H1 (cell line): ENCODE data around the gene ADCY9. TPM values are rescaled to one million over a fixed set of nuclear protein-coding genes. Genes with fewer than 3 reads are reported as not detected.

Experiments
- CTCF ChIA-PET: fragments of 300-600 bp; sonication (Branson Sonifier 250); formaldehyde crosslinking; loops from one replicate; lab custom pipeline; 2021; ENCODE audit not compliant: partially characterized antibody; lab: Charles Lee
- POLR2A ChIA-PET: fragments of 300-600 bp; sonication (Branson Sonifier 250); formaldehyde crosslinking; loops from one replicate; lab custom pipeline; 2021; ENCODE audit warnings: inconsistent platforms; ENCODE audit not compliant: partially characterized antibody; lab: Charles Lee
- DNase-seq, 2 experiments: peaks; one replicate each; pipeline versions ENCODE4 v3.0.0 to v3.0.0-alpha.2; 2010 to 2022; ENCODE audit warnings: low spot score in 2 of 2, low read depth in 1 of 2, mixed read lengths in 1 of 2
- FAIRE-seq: peaks from 2 replicates; lab custom pipeline; 2011; peaks lifted over from hg19 to GRCh38; lab: Jason Lieb, UNC
- H2AFZ ChIP-seq: 2 replicates; pipeline ENCODE4 v1.8.1; 2012; ENCODE audit warnings: low read length, inconsistent platforms
- H2AK5ac ChIP-seq: 2 replicates; pipeline ENCODE4 v1.6.1; 2013; ENCODE audit warnings: low read depth, low read length
- H2BK120ac ChIP-seq: replicated peaks from 2 replicates; pipeline ENCODE3; 2013; ENCODE audit warnings: low read depth, low read length, inconsistent platforms
- H2BK12ac ChIP-seq: 2 replicates; pipeline ENCODE4 v1.6.1; 2013; ENCODE audit warnings: low read depth, low read length
- H2BK15ac ChIP-seq: 2 replicates; pipeline ENCODE4 v1.6.1; 2013; ENCODE audit warnings: low read length
- H2BK20ac ChIP-seq: 2 replicates; pipeline ENCODE4 v1.6.1; 2013; ENCODE audit warnings: low read length
- H2BK5ac ChIP-seq: 2 replicates; pipeline ENCODE4 v1.6.1; 2013; ENCODE audit warnings: low read depth, low read length
- H3K14ac ChIP-seq: 2 replicates; pipeline ENCODE4 v1.6.1; 2013; ENCODE audit warnings: inconsistent platforms; ENCODE audit not compliant: insufficient read length
- H3K18ac ChIP-seq: 2 replicates; pipeline ENCODE4 v1.6.1; 2013; ENCODE audit warnings: low read length; ENCODE audit errors: extremely low read depth
- H3K23ac ChIP-seq: 2 replicates; pipeline ENCODE4 v1.6.1; 2013; ENCODE audit warnings: inconsistent platforms; ENCODE audit not compliant: insufficient read length
- H3K23me2 ChIP-seq: 2 replicates; pipeline ENCODE4 v1.6.1; 2013; ENCODE audit warnings: low read depth, low read length
- H3K27ac ChIP-seq: 2 replicates; pipeline ENCODE4 v1.6.1; 2011; ENCODE audit warnings: low read depth, low read length, inconsistent platforms
- H3K27me3 ChIP-seq, 4 experiments: replicated peaks in 1 of 4; 1 replicate in 1 of 4; 2 replicates in 3 of 4; pipeline versions ENCODE4 v1.6.1 to v1.8.1; 2011 to 2013; ENCODE audit warnings: low read length in 3 of 4, mild to moderate bottlenecking in 3 of 4, inconsistent platforms in 2 of 4, mixed read lengths in 2 of 4, moderate library complexity in 1 of 4; ENCODE audit not compliant: control insufficient read depth in 3 of 4, insufficient read depth in 3 of 4; ENCODE audit errors: extremely low read depth in 1 of 4
- H3K36me3 ChIP-seq, 4 experiments: 2 replicates each; pipeline versions ENCODE4 v1.6.1 to v1.8.1; 2011 to 2013; ENCODE audit warnings: mild to moderate bottlenecking in 4 of 4, low read length in 3 of 4, moderate library complexity in 2 of 4, control low read depth in 1 of 4, inconsistent platforms in 1 of 4; ENCODE audit not compliant: insufficient read depth in 4 of 4, control insufficient read depth in 2 of 4
- H3K4ac ChIP-seq: replicated peaks from 2 replicates; pipeline ENCODE3; 2013; ENCODE audit warnings: low read length, low read depth, mixed read lengths, inconsistent platforms; ENCODE audit not compliant: insufficient read length
- H3K4me1 ChIP-seq, 4 experiments: replicated peaks in 1 of 4; 1 replicate in 1 of 4; 2 replicates in 3 of 4; pipeline versions ENCODE4 v1.6.1 to v1.8.1; 2011 to 2013; ENCODE audit warnings: low read length in 3 of 4, inconsistent platforms in 2 of 4, mixed read lengths in 1 of 4; ENCODE audit not compliant: insufficient read depth in 4 of 4, control insufficient read depth in 3 of 4
- H3K4me2 ChIP-seq, 2 experiments: 2 replicates each; pipeline versions ENCODE4 v1.6.1 to v1.8.1; 2011 to 2013; ENCODE audit warnings: low read depth in 2 of 2, low read length in 2 of 2, control low read depth in 1 of 2, inconsistent platforms in 1 of 2, mild to moderate bottlenecking in 1 of 2; ENCODE audit not compliant: insufficient read depth in 1 of 2
- H3K4me3 ChIP-seq, 4 experiments: fragments of 200-600, 300-600 bp in 1 of 4; sonication (generic), shearing (Covaris generic), sonication (Bioruptor Twin) in 1 of 4; 2 replicates each; pipeline versions ENCODE4 v1.5.1 to v1.8.1; 2011 to 2016; ENCODE audit warnings: low read length in 4 of 4, low read depth in 3 of 4, control low read depth in 2 of 4, inconsistent platforms in 2 of 4, mild to moderate bottlenecking in 2 of 4, mixed read lengths in 1 of 4, moderate library complexity in 1 of 4; ENCODE audit not compliant: insufficient read depth in 2 of 4; ENCODE audit errors: extremely low read depth in 1 of 4
- H3K56ac ChIP-seq: replicated peaks from 2 replicates; pipeline ENCODE3; 2013; ENCODE audit warnings: low read depth, mild to moderate bottlenecking, mixed read lengths, low read length, inconsistent platforms; ENCODE audit not compliant: insufficient read length
- H3K79me1 ChIP-seq: 2 replicates; pipeline ENCODE4 v1.6.1; 2013; ENCODE audit warnings: low read depth, low read length, control low read depth
- H3K79me2 ChIP-seq, 2 experiments: 2 replicates each; pipeline versions ENCODE4 v1.6.1 to v1.8.1; 2012 to 2013; ENCODE audit warnings: low read length in 2 of 2, mild to moderate bottlenecking in 2 of 2, inconsistent platforms in 1 of 2; ENCODE audit not compliant: insufficient read depth in 2 of 2, control insufficient read depth in 1 of 2
- H3K9ac ChIP-seq, 4 experiments: replicated peaks in 1 of 4; 1 replicate in 1 of 4; 2 replicates in 3 of 4; pipeline versions ENCODE4 v1.6.1 to v1.8.1; 2011 to 2013; ENCODE audit warnings: low read depth in 3 of 4, low read length in 3 of 4, control low read depth in 2 of 4, mild to moderate bottlenecking in 2 of 4, moderate library complexity in 2 of 4, inconsistent platforms in 1 of 4; ENCODE audit errors: extremely low read depth in 1 of 4
- H3K9me3 ChIP-seq, 2 experiments: 2 replicates each; pipeline versions ENCODE4 v1.6.1 to v1.8.1; 2012 to 2013; ENCODE audit warnings: mild to moderate bottlenecking in 2 of 2, moderate library complexity in 2 of 2, control low read depth in 1 of 2, inconsistent platforms in 1 of 2, low read depth in 1 of 2, low read length in 1 of 2, mixed read lengths in 1 of 2; ENCODE audit not compliant: insufficient read depth in 2 of 2
- H4K20me1 ChIP-seq, 2 experiments: replicated peaks in 1 of 2; 2 replicates each; pipeline versions ENCODE3 to v1.8.1; 2011 to 2013; ENCODE audit warnings: inconsistent platforms in 2 of 2, low read length in 2 of 2, mild to moderate bottlenecking in 1 of 2; ENCODE audit not compliant: insufficient read depth in 2 of 2, control insufficient read depth in 1 of 2
- H4K5ac ChIP-seq: 2 replicates; pipeline ENCODE4 v1.6.1; 2013; ENCODE audit warnings: low read length, low read depth, mixed read lengths, inconsistent platforms; ENCODE audit not compliant: insufficient read length
- H4K8ac ChIP-seq: 2 replicates; pipeline ENCODE4 v1.8.0; 2013; ENCODE audit warnings: mild to moderate bottlenecking, moderate library complexity, low read length, inconsistent platforms; ENCODE audit not compliant: insufficient read depth; ENCODE audit errors: extremely low read depth
- H4K91ac ChIP-seq: replicated peaks from 2 replicates; pipeline ENCODE3; 2013; ENCODE audit warnings: low read length, mixed read lengths, inconsistent platforms; ENCODE audit not compliant: insufficient read length
- CBX8 ChIP-seq: fragments of 300-800, 300-1000 bp; sonication (generic); IDR thresholded peaks from 2 replicates; pipeline ENCODE4 v1.7.1; 2016; ENCODE audit warnings: low read depth, low read length, borderline replicate concordance
- CHD1 ChIP-seq: IDR thresholded peaks from 2 replicates; pipeline ENCODE4 v1.6.1; 2012; ENCODE audit warnings: low read depth, low read length, improper control_type of control experiment
- EGR1 ChIP-seq: IDR thresholded peaks from 2 replicates; pipeline ENCODE4 v1.6.1; 2011; ENCODE audit warnings: low read depth, low read length, borderline replicate concordance
- HDAC6 ChIP-seq: IDR thresholded peaks from one replicate; pipeline ENCODE4 v1.7.1; 2012; ENCODE audit warnings: low read depth, mild to moderate bottlenecking, inconsistent platforms, low read length, moderate library complexity
- NANOG ChIP-seq: IDR thresholded peaks from 2 replicates; pipeline ENCODE4 v1.6.1; 2011; ENCODE audit warnings: low read length, low read depth, mild to moderate bottlenecking, inconsistent platforms; ENCODE audit not compliant: insufficient read depth, poor library complexity, severe bottlenecking
- NRF1 ChIP-seq: IDR thresholded peaks from 2 replicates; pipeline ENCODE4 v1.6.1; 2011; ENCODE audit warnings: mild to moderate bottlenecking, low read depth, low read length, improper control_type of control experiment
- PHF8 ChIP-seq: fragments of 200-600 bp; sonication (generic); conservative IDR thresholded peaks from 2 replicates; pipeline ENCODE4 v1.7.1; 2012; ENCODE audit warnings: low read depth, mild to moderate bottlenecking, inconsistent platforms, low read length, moderate library complexity
- POLR2A ChIP-seq, 2 experiments: IDR thresholded peaks; 1 replicate in 1 of 2; 2 replicates in 1 of 2; pipeline ENCODE4 v1.6.1; 2011; ENCODE audit warnings: low read depth in 2 of 2, low read length in 2 of 2, mild to moderate bottlenecking in 2 of 2; ENCODE audit errors: control extremely low read depth in 1 of 2
- RBBP5 ChIP-seq: IDR thresholded peaks from 2 replicates; pipeline ENCODE4 v1.7.1; 2012; ENCODE audit warnings: low read depth, mild to moderate bottlenecking, inconsistent platforms, low read length, moderate library complexity, borderline replicate concordance
- RXRA ChIP-seq: IDR thresholded peaks from 2 replicates; pipeline ENCODE4 v1.6.1; 2011; ENCODE audit warnings: low read depth, mild to moderate bottlenecking, low read length, moderate library complexity; ENCODE audit not compliant: insufficient read depth
- TAF1 ChIP-seq: IDR thresholded peaks from 2 replicates; pipeline ENCODE4 v1.6.1; 2011; ENCODE audit warnings: mild to moderate bottlenecking, low read depth, low read length
- TCF12 ChIP-seq: IDR thresholded peaks from 2 replicates; pipeline ENCODE4 v1.6.1; 2011; ENCODE audit warnings: low read depth, mild to moderate bottlenecking, low read length
- TEAD4 ChIP-seq: IDR thresholded peaks from 2 replicates; pipeline ENCODE4 v1.6.1; 2012; ENCODE audit warnings: low read depth, low read length, inconsistent platforms, mixed read lengths
- WGBS, 2 experiments: shearing (Covaris generic) in 1 of 2; methylation state at CpG; one replicate each; pipeline versions ENCODE4 v1.1.6 to v1.1.7; 2013 to 2015; ENCODE audit warnings: low lambda C conversion rate in 2 of 2, mixed read lengths in 2 of 2, inconsistent platforms in 1 of 2, low coverage in 1 of 2, missing lambda C conversion rate in 1 of 2; ENCODE audit not compliant: insufficient replicate concordance in 2 of 2, insufficient coverage in 1 of 2, insufficient read length in 1 of 2; ENCODE audit errors: extremely low coverage in 1 of 2, missing lambda C conversion rate in 1 of 2; 5-methylcytosine and 5-hydroxymethylcytosine counted together
- polyA plus RNA-seq, 7 experiments: library from polyadenylated mRNA; depleted of rRNA in 3 of 7; stranded (reverse) in 5 of 7; unstranded in 2 of 7; fragments of >200 nt in 5 of 7; fragments of 200-250 nt in 2 of 7; gene quantifications; 1 replicate in 5 of 7; 2 replicates in 1 of 7; 4 replicates in 1 of 7; pipeline versions ENCODE4 v1.2.1 to v1.2.3, GENCODE V29; 2011 to 2013; ENCODE audit warnings: missing spikeins in 2 of 7, mixed read lengths in 2 of 7
- total RNA-seq: library from RNA; stranded (reverse); fragmentation: NEBNext Ultra II Directional; extraction: Animal tissue kit (Norgen Biotek cat#: 25700); gene quantifications from 2 replicates; pipeline ENCODE4 v1.2.1, GENCODE V29; 2021
- TF ChIP-seq, protein P1 (sequence below): IDR thresholded peaks from 2 replicates; pipeline ENCODE4 v1.6.1; 2011; ENCODE audit warnings: low read length, improper control_type of control experiment

ADCY9 gene
- total and polyA plus RNA-seq, 2 of the 8 experiments (the other 6 are each of a cell fraction or from before 2014, with no cell fraction given): 5.4 to 13.1 TPM

DNA sequence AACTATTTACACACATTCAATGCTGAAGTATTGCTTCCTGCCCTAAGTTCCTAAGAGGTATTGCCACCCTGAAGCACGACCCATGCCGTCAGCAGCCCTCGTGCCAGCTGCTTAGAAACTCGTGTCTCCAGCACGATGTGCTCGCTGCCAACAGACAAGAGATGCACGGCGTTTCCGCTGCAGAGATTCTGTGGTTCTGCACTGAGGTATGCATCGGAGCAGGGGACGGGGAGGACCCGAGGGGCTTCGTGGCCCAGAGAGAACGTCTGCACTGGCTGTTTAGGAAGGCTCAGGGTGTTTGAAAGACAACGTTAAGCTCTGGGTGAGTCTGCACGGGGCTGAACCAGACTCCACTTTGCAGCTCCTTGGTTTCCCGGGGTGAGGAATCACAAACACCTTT is 153.0 kb downstream of the ADCY9 start:
- Histone ChIP-seq H3K4me1 (peaks cover 0 to 11% (median 8%) of the 10 kb centered on the region in 4 experiments; a peak in 5 of 7 replicates), H3K4ac (no peak overlapping the region), H3K9me3 (no peaks in the 10 kb centered on the region), H3K79me1 (no peaks in the 10 kb centered on the region), H3K27me3 (no peaks in the 10 kb centered on the region), H3K4me3 (no peak overlapping the region), H3K4me2 (no peak overlapping the region), H3K23ac (no peak overlapping the region), H3K79me2 (no peaks in the 10 kb centered on the region), H3K36me3 (no peaks in the 10 kb centered on the region), H3K14ac (no peak overlapping the region), H3K56ac (no peak overlapping the region), H3K18ac (no peak overlapping the region), H2BK20ac (no peak overlapping the region), H3K23me2 (no peaks in the 10 kb centered on the region), H4K8ac (no peak overlapping the region), H3K9ac (no peak overlapping the region), H4K5ac (no peak overlapping the region), H2BK120ac (no peak overlapping the region), H2BK12ac (no peak overlapping the region), H3K27ac (no peak overlapping the region), H2BK5ac (no peak overlapping the region), H2BK15ac (0 out of 2 replicates have a peak overlapping the region, but pooled peaks have one; percentile 92), H4K20me1 (no peaks in the 10 kb centered on the region), H4K91ac (no peak overlapping the region), H2AFZ (no peak overlapping the region), H2AK5ac (no peak overlapping the region)
- DNase-seq: no peak
- no peak for FAIRE-seq
- CTCF ChIA-PET: interaction anchor here (0.6 to 1.4 kb wide), 7 partner anchors 9 to 286 kb away, joined by 3 to 4 read pairs (median 3); no protein-coding TSS in a partner anchor
- POLR2A ChIA-PET: interaction anchor here (0.7 to 1.5 kb wide), 3 partner anchors 10 to 309 kb away, joined by 3 to 4 read pairs (median 4); no protein-coding TSS in a partner anchor
- 73% methylated on average over 17 of the region's 17 CpGs; no CpG with 5 or more reads in 1 of the 2 experiments for WGBS, 2 experiments
- TF ChIP-seq TAF1 (no peak), CHD1 (no peak), PHF8 (no peak), POLR2A (IDR thresholded peaks at IDR 0.05; ENCODE audit: control extremely low read depth in 1 of 2, low read depth in 2 of 2, low read length in 2 of 2) (no peak), HDAC6 (no peak), TEAD4 (no peak), NANOG (no peak), RBBP5 (no peak), EGR1 (no peak), RXRA (no peak), TCF12 (no peak), CBX8 (no peak), NRF1 (no peak)
- TF ChIP-seq, protein P1, sequence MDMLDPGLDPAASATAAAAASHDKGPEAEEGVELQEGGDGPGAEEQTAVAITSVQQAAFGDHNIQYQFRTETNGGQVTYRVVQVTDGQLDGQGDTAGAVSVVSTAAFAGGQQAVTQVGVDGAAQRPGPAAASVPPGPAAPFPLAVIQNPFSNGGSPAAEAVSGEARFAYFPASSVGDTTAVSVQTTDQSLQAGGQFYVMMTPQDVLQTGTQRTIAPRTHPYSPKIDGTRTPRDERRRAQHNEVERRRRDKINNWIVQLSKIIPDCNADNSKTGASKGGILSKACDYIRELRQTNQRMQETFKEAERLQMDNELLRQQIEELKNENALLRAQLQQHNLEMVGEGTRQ: no peak
